Measurements from ENCODE around the gene ACSF2. TPM values are rescaled to one million over a fixed set of nuclear protein-coding genes. Genes with fewer than 3 reads are reported as not detected.
"Not testable (repeated sequence)": the region's sequence is repeated elsewhere in the genome, so short reads cannot be mapped to it uniquely, and the experiment has no call there.

The ACSF2 gene
- polyA plus RNA-seq, 1 experiment: 52.1 TPM

- POLR2A ChIA-PET: no interaction called here
- CTCF ChIA-PET: interaction anchor here (4.0 kb wide), 1 partner anchor 10 kb away, joined by 29 read pairs; the partner anchor contains the start of gene LRRC59
- Histone ChIP-seq H3K27me3 (ENCODE audit: control insufficient read depth, insufficient read depth, low read length) (peaks cover 21% of the 10 kb centered on the region), H3K4me3 (ENCODE audit: low read depth, low read length) (no peak overlapping the region), H3K9me3 (ENCODE audit: control insufficient read depth, insufficient read depth, low read length) (no peaks in the 10 kb centered on the region), H3K27ac (ENCODE audit: low read depth, low read length) (no peak overlapping the region)
- TF ChIP-seq CTCF (IDR thresholded peaks at IDR 0.05; ENCODE audit: low read depth, low read length): no peak
- DNase-seq (ENCODE audit: low read depth, low spot score): no peak
These were observed 18.1 kb upstream of the ACSF2 start for GRCh38 chr17:50407921-50408320.

GRCh38 chr17:50412188-50412732 is 13.8 kb upstream of the ACSF2 start:
- no peaks in the 10 kb centered on the region for H3K9me3 ChIP-seq (ENCODE audit: control insufficient read depth, insufficient read depth, low read length)
- DNase-seq (ENCODE audit: low read depth, low spot score): no peak
- no peak overlapping the region for H3K27ac ChIP-seq (ENCODE audit: low read depth, low read length)
- H3K27me3 ChIP-seq (ENCODE audit: control insufficient read depth, insufficient read depth, low read length): peaks cover 4% of the 10 kb centered on the region
- H3K4me3 ChIP-seq (ENCODE audit: low read depth, low read length): no peak overlapping the region
- TF ChIP-seq CTCF (IDR thresholded peaks at IDR 0.05; ENCODE audit: low read depth, low read length): no peak
- CTCF ChIA-PET: no interaction called here
- POLR2A ChIA-PET: no interaction called here

DNA sequence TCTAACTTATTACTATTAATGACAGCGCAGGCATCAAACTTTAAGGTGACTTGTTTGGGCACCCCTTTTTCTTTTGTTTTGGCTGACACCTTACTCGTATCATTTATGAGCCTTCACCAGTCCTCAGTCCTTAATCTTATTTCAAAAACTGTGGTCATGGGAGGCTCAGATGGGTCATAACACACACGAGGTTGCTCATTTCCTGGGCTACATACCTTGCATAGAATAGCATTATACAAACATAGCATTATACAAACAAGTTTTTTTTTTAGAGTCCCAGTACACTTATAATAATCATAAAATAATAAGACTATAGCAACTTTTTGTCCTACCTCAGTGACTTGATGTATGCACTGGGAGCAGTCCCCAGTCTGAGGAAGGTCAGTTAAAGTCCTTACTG is 11.2 kb upstream of the ACSF2 start:
- no peak overlapping the region for H3K27ac ChIP-seq (ENCODE audit: low read depth, low read length)
- H3K9me3 ChIP-seq (ENCODE audit: control insufficient read depth, insufficient read depth, low read length): no peaks in the 10 kb centered on the region
- H3K4me3 ChIP-seq (ENCODE audit: low read depth, low read length): no peak overlapping the region
- CTCF ChIA-PET: interaction anchor here (0.7 kb wide), 1 partner anchor 12 kb away, joined by 3 read pairs; no protein-coding TSS in a partner anchor
- H3K27me3 ChIP-seq (ENCODE audit: control insufficient read depth, insufficient read depth, low read length): no peaks in the 10 kb centered on the region
- no peak for TF ChIP-seq CTCF (IDR thresholded peaks at IDR 0.05; ENCODE audit: low read depth, low read length)
- no peak for DNase-seq (ENCODE audit: low read depth, low spot score)
- POLR2A ChIA-PET: no interaction called here

DNA sequence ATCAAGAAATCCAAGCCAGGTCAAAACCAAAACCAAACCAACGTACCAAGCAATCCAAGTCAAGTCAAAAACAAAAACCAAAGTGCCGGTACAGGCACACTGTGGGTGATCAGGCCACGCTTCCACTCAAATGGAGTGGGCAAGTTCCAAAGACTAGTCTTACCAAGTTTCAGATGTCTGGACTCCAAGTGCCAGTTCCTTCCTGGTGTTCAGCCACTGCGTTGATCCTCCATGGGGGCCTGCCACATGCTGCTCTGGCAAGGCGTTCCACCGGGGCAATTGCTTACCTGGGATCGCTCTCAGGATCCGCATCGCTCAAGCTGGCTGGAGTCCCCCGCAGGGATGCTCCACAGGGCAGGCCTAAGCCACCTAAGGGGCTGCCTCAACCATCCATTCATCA is 6.4 kb upstream of the ACSF2 start:
- H3K9me3 ChIP-seq (ENCODE audit: control insufficient read depth, insufficient read depth, low read length); H3K27me3 ChIP-seq (ENCODE audit: control insufficient read depth, insufficient read depth, low read length); POLR2A ChIA-PET; DNase-seq (ENCODE audit: low read depth, low spot score); CTCF ChIA-PET; H3K27ac ChIP-seq (ENCODE audit: low read depth, low read length); H3K4me3 ChIP-seq (ENCODE audit: low read depth, low read length): not testable (repeated sequence)

- DNase-seq (ENCODE audit: low read depth, low spot score): no peak
- H3K4me3 ChIP-seq (ENCODE audit: low read depth, low read length): no peak overlapping the region
- no peak overlapping the region for H3K27ac ChIP-seq (ENCODE audit: low read depth, low read length)
- no peaks in the 10 kb centered on the region; the same call in 1 of the 2 replicates for H3K9me3 ChIP-seq (ENCODE audit: control insufficient read depth, insufficient read depth, low read length)
- no peak for TF ChIP-seq CTCF (IDR thresholded peaks at IDR 0.05; ENCODE audit: low read depth, low read length)
- POLR2A ChIA-PET: no interaction called here
- CTCF ChIA-PET: interaction anchor here (0.6 to 3.1 kb wide), 2 partner anchors 23 to 58 kb away, joined by 3 to 25 read pairs; partner anchors contain the start of gene LRRC59
- H3K27me3 ChIP-seq (ENCODE audit: control insufficient read depth, insufficient read depth, low read length): no peaks in the 10 kb centered on the region
These were observed 5.5 kb upstream of the ACSF2 start for GRCh38 chr17:50420419-50421112.

Data from AG04450 (cell line).